Hematopoietic multipotent progenitor cell treated with erythropoietin and hydrocortisone succinate and interleukin-3 and kit ligand, for 4 days (in vitro differentiated cells): ENCODE measurements around the gene MLIP.
"Not testable (repeated sequence)": the region's sequence is repeated elsewhere in the genome, so short reads cannot be mapped to it uniquely, and the experiment has no call there.

ENCODE experiments used
- DNase-seq: peaks from one replicate; pipeline ENCODE4 v3.0.0-alpha.2; 2015

MLIP gene

GRCh38 chr6:54111341-54112045, at the start of gene MLIP:
MLIP (plus strand) TSS chr6:54111443; CDS start chr6:54111480, 37 bp downstream.
- no peak for DNase-seq

GRCh38 chr6:54063228-54063539, 48.1 kb upstream of the MLIP start:
- no peak for DNase-seq

- DNase-seq = no peak
These were observed 42.5 kb upstream of the MLIP start for GRCh38 chr6:54068694-54069093.

- DNase-seq = no peak
These were observed 41.2 kb upstream of the MLIP start for GRCh38 chr6:54070025-54070424.

- DNase-seq = no peak
These were observed 39.4 kb upstream of the MLIP start for GRCh38 chr6:54071821-54072340.

GRCh38 chr6:54072635-54073313, 38.5 kb upstream of the MLIP start:
- no peak for DNase-seq

GRCh38 chr6:54073487-54073886, 37.8 kb upstream of the MLIP start:
- DNase-seq = no peak

- no peak for DNase-seq
These were observed 37.1 kb upstream of the MLIP start for GRCh38 chr6:54074109-54074508.

GRCh38 chr6:54074578-54075195, 36.6 kb upstream of the MLIP start:
- no peak for DNase-seq

GRCh38 chr6:54076159-54076789, 35.0 kb upstream of the MLIP start:
- no peak for DNase-seq

- DNase-seq = not testable (repeated sequence)
These were observed 29.7 kb upstream of the MLIP start for GRCh38 chr6:54081499-54081898.

- DNase-seq = no peak
These were observed 28.0 kb upstream of the MLIP start for GRCh38 chr6:54083287-54083686.

- DNase-seq = no peak
These were observed 27.0 kb upstream of the MLIP start for GRCh38 chr6:54084231-54084630.

- no peak for DNase-seq
These were observed 26.2 kb upstream of the MLIP start for GRCh38 chr6:54085047-54085446.

GRCh38 chr6:54085541-54085940, 25.7 kb upstream of the MLIP start:
- no peak for DNase-seq

GRCh38 chr6:54086439-54086838, 24.8 kb upstream of the MLIP start:
- no peak for DNase-seq

- DNase-seq = no peak
These were observed 23.5 kb upstream of the MLIP start for GRCh38 chr6:54087721-54088120.

GRCh38 chr6:54093326-54093948, 17.8 kb upstream of the MLIP start:
- no peak for DNase-seq

- no peak for DNase-seq
These were observed 16.9 kb upstream of the MLIP start for GRCh38 chr6:54094293-54094692.

- DNase-seq = no peak
These were observed 16.5 kb upstream of the MLIP start for GRCh38 chr6:54094786-54095185.

- no peak for DNase-seq
These were observed 15.5 kb upstream of the MLIP start for GRCh38 chr6:54095723-54096122.

GRCh38 chr6:54096811-54097210, 14.4 kb upstream of the MLIP start:
- no peak for DNase-seq

- DNase-seq = no peak
These were observed 13.5 kb upstream of the MLIP start for GRCh38 chr6:54097753-54098152.
